ENCODE data around the gene DOK6. TPM values are rescaled to one million over a fixed set of nuclear protein-coding genes. Genes with fewer than 3 reads are reported as not detected.

Gene DOK6
- total RNA-seq, 2 experiments from 2014 or later, result not detected

DNA sequence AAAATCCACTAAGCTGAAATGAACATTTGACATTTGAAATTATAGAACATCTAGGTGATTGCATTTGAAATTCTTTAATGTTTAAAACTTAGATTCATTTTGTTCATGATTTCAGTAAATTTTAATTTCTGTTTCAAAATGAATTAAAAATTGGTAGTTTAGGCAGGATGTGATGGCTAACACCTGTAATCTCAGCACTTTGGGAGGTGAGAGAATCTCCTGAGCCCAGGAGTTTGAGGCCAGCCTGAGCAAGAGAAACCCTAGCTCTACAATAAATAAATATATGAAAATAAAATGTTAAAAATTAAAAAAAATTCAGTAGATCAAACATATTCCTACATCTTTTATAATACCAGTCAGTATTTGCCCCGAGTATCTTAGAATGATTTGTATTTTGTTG, 330.0 kb downstream of the DOK6 start:
- intact Hi-C loops (cut with micrococcal nuclease; ENCODE audit: unreplicated experiment), result no loop called here
- no peak overlapping the region for H2AFZ ChIP-seq (ENCODE audit: low read length)
- H3K4me1 ChIP-seq (ENCODE audit: insufficient read depth, low read length, poor library complexity, severe bottlenecking), result no peaks in the 10 kb centered on the region
- H4K20me1 ChIP-seq (ENCODE audit: insufficient read depth, low read length), result no peaks in the 10 kb centered on the region
- no peak overlapping the region for H3K4me3 ChIP-seq (ENCODE audit: low read depth, low read length, poor library complexity, severe bottlenecking)
- H3K79me2 ChIP-seq (ENCODE audit: insufficient read depth, low read depth, low read length), result no peaks in the 10 kb centered on the region
- no peaks in the 10 kb centered on the region for H3K36me3 ChIP-seq (ENCODE audit: insufficient read depth, low read length)
- H3K4me2 ChIP-seq (ENCODE audit: low read length), result no peak overlapping the region
- no peaks in the 10 kb centered on the region for H3K9me3 ChIP-seq (ENCODE audit: low read length)
- ChIA-PET CTCF (ENCODE audit: unreplicated experiment) (no interaction called here), POLR2A (interaction anchor here (0.6 kb wide), 1 partner anchor 14 kb away, joined by 5 read pairs; no protein-coding TSS in a partner anchor)
- no TSS peak for BruUV-seq (replicated peaks)
- no peak overlapping the region for H3K27ac ChIP-seq (ENCODE audit: low read depth, low read length, poor library complexity, severe bottlenecking)
- H3K9me2 ChIP-seq (ENCODE audit: insufficient read depth, low read length), result no peaks in the 10 kb centered on the region
- no peak for TF ChIP-seq EZH2phosphoT487 (IDR thresholded peaks at IDR 0.05; ENCODE audit: borderline replicate concordance, low read depth, low read length)
- TF ChIP-seq, protein P1, sequence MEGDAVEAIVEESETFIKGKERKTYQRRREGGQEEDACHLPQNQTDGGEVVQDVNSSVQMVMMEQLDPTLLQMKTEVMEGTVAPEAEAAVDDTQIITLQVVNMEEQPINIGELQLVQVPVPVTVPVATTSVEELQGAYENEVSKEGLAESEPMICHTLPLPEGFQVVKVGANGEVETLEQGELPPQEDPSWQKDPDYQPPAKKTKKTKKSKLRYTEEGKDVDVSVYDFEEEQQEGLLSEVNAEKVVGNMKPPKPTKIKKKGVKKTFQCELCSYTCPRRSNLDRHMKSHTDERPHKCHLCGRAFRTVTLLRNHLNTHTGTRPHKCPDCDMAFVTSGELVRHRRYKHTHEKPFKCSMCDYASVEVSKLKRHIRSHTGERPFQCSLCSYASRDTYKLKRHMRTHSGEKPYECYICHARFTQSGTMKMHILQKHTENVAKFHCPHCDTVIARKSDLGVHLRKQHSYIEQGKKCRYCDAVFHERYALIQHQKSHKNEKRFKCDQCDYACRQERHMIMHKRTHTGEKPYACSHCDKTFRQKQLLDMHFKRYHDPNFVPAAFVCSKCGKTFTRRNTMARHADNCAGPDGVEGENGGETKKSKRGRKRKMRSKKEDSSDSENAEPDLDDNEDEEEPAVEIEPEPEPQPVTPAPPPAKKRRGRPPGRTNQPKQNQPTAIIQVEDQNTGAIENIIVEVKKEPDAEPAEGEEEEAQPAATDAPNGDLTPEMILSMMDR (conservative IDR thresholded peaks at IDR 0.05; ENCODE audit: low read length), result no peak
- DNase-seq (ENCODE audit: low spot score), result no peak

DNA sequence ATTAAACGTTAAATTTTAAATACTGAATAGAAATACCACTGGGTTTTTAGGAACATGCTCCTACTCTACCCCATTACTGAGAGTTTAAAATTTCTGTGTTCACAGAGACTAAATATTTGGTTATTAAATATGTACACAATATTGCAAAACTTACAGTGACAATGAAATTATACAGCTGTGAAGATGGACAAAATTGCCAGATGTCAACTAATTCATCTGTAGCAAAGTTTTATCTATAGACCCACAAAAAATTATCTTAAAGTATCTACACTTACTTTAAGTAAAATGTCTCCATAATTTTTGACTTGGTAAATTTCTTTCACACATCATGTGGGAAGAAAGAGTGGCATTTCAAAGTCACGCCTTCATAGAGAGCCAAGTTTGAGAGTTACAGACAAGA, 333.8 kb downstream of the DOK6 start:
- intact Hi-C loops (cut with micrococcal nuclease; ENCODE audit: unreplicated experiment), result no loop called here
- no peak for DNase-seq (ENCODE audit: low spot score)
- H3K4me2 ChIP-seq (ENCODE audit: low read length), result no peak overlapping the region
- no peaks in the 10 kb centered on the region for H3K9me3 ChIP-seq (ENCODE audit: low read length)
- H3K27ac ChIP-seq (ENCODE audit: low read depth, low read length, poor library complexity, severe bottlenecking), result no peak overlapping the region
- POLR2A ChIA-PET, result no interaction called here
- H3K4me1 ChIP-seq (ENCODE audit: insufficient read depth, low read length, poor library complexity, severe bottlenecking), result no peaks in the 10 kb centered on the region
- no TSS peak for BruUV-seq (replicated peaks)
- no peak overlapping the region for H3K4me3 ChIP-seq (ENCODE audit: low read depth, low read length, poor library complexity, severe bottlenecking)
- H3K36me3 ChIP-seq (ENCODE audit: insufficient read depth, low read length), result no peaks in the 10 kb centered on the region
- no peaks in the 10 kb centered on the region for H3K9me2 ChIP-seq (ENCODE audit: insufficient read depth, low read length)
- H2AFZ ChIP-seq (ENCODE audit: low read length), result no peak overlapping the region
- no peaks in the 10 kb centered on the region for H4K20me1 ChIP-seq (ENCODE audit: insufficient read depth, low read length)
- TF ChIP-seq, protein P1 (conservative IDR thresholded peaks at IDR 0.05; ENCODE audit: low read length), result no peak
- no peak for TF ChIP-seq EZH2phosphoT487 (IDR thresholded peaks at IDR 0.05; ENCODE audit: borderline replicate concordance, low read depth, low read length)
- CTCF ChIA-PET (ENCODE audit: unreplicated experiment), result no interaction called here
- no peaks in the 10 kb centered on the region for H3K79me2 ChIP-seq (ENCODE audit: insufficient read depth, low read depth, low read length)

DNA sequence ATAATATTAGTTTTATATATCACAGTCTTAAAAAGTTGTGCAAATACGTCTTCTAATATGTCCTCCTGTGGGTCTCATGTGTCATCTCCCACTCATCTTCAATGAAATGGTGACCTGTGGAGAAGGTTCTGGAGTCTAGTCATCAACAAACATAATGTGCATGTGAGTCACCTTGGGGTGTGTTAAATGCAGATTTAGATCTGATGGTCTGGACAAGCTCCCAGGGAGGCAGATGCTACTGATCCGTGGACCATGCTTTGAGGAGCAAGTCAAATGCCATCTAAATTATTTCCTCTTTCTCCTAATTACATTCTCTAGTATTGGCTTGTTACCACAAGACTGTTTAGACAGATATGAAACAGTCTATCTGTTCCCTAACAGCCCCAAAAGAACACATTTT, 336.0 kb downstream of the DOK6 start:
- DNase-seq (ENCODE audit: low spot score), result no peak
- Histone ChIP-seq H2AFZ (ENCODE audit: low read length) (no peak overlapping the region), H3K27ac (ENCODE audit: low read depth, low read length, poor library complexity, severe bottlenecking) (no peak overlapping the region), H3K4me1 (ENCODE audit: insufficient read depth, low read length, poor library complexity, severe bottlenecking) (no peaks in the 10 kb centered on the region), H3K9me2 (ENCODE audit: insufficient read depth, low read length) (no peaks in the 10 kb centered on the region), H3K36me3 (ENCODE audit: insufficient read depth, low read length) (no peaks in the 10 kb centered on the region), H3K4me2 (ENCODE audit: low read length) (no peak overlapping the region), H3K4me3 (ENCODE audit: low read depth, low read length, poor library complexity, severe bottlenecking) (no peak overlapping the region), H3K79me2 (ENCODE audit: insufficient read depth, low read depth, low read length) (no peaks in the 10 kb centered on the region), H3K9me3 (ENCODE audit: low read length) (no peaks in the 10 kb centered on the region), H4K20me1 (ENCODE audit: insufficient read depth, low read length) (no peaks in the 10 kb centered on the region)
- CTCF ChIA-PET (ENCODE audit: unreplicated experiment), result no interaction called here
- intact Hi-C loops (cut with micrococcal nuclease; ENCODE audit: unreplicated experiment), result no loop called here
- no TSS peak for BruUV-seq (replicated peaks)
- POLR2A ChIA-PET, result no interaction called here
- TF ChIP-seq, protein P1 (conservative IDR thresholded peaks at IDR 0.05; ENCODE audit: low read length), result no peak
- no peak for TF ChIP-seq EZH2phosphoT487 (IDR thresholded peaks at IDR 0.05; ENCODE audit: borderline replicate concordance, low read depth, low read length)
